CD4-positive, alpha-beta T cell (primary cell): ENCODE measurements around the gene ZNF14. TPM values are rescaled to one million over a fixed set of nuclear protein-coding genes. Genes with fewer than 3 reads are reported as not detected.

Source experiments
- ATAC-seq: fragments of 200-7000 bp; cut with Tn5 transposase; one replicate; pipeline ENCODE4 v1.10.0; 2022; ENCODE audit warnings: mild to moderate bottlenecking; ENCODE audit not compliant: poor library complexity
- CTCF ChIA-PET: fragments of 350-600 bp; sonication (Branson Sonifier 250); formaldehyde crosslinking; loops from one replicate; lab custom pipeline; 2021; ENCODE audit warnings: antibody characterized with exemption, inconsistent platforms; lab: Charles Lee
- POLR2A ChIA-PET: fragments of 350-600 bp; sonication (Branson Sonifier 250); formaldehyde crosslinking; loops from one replicate; lab custom pipeline; 2021; ENCODE audit warnings: antibody characterized with exemption, inconsistent platforms; lab: Charles Lee
- DNase-seq, 14 experiments: peaks; one replicate each; pipeline ENCODE4 v3.0.0-alpha.2; 2013 to 2020; ENCODE audit warnings: mixed read lengths in 2 of 14
- H3K27ac ChIP-seq, 2 donors: one replicate each; pipeline versions ENCODE4 v1.5.1 to v1.7.0; 2013; ENCODE audit warnings: low read length in 2 of 2, low read depth in 1 of 2, mild to moderate bottlenecking in 1 of 2
- H3K27me3 ChIP-seq, 2 experiments: 1 replicate in 1 of 2; 2 replicates in 1 of 2; pipeline versions ENCODE4 v1.6.1 to v1.7.0; 2013; ENCODE audit warnings: low read length in 2 of 2, control low read depth in 1 of 2, mild to moderate bottlenecking in 1 of 2, moderate library complexity in 1 of 2; ENCODE audit not compliant: insufficient read depth in 2 of 2, control insufficient read depth in 1 of 2
- H3K36me3 ChIP-seq: one replicate; pipeline ENCODE4 v1.6.1; 2013; ENCODE audit warnings: low read length, control low read depth; ENCODE audit not compliant: insufficient read depth
- H3K4me1 ChIP-seq: one replicate; pipeline ENCODE4 v1.6.1; 2013; ENCODE audit warnings: low read length, control low read depth; ENCODE audit not compliant: insufficient read depth
- H3K4me3 ChIP-seq: one replicate; pipeline ENCODE4 v1.5.1; 2013; ENCODE audit warnings: mild to moderate bottlenecking, low read length, moderate library complexity
- H3K9me3 ChIP-seq, 2 experiments: 1 replicate in 1 of 2; 2 replicates in 1 of 2; pipeline versions ENCODE4 v1.6.1 to v1.7.0; 2013; ENCODE audit warnings: low read length in 2 of 2, mild to moderate bottlenecking in 2 of 2, control low read depth in 1 of 2, moderate library complexity in 1 of 2; ENCODE audit not compliant: control insufficient read depth in 1 of 2, insufficient read depth in 1 of 2
- H3K27ac Mint-ChIP-seq: one replicate; pipeline ENCODE4 v1.8.0; 2020; ENCODE audit warnings: mixed read lengths
- H3K27me3 Mint-ChIP-seq: one replicate; pipeline ENCODE4 v1.8.0; 2021; ENCODE audit warnings: mixed read lengths
- H3K36me3 Mint-ChIP-seq: one replicate; pipeline ENCODE4 v1.8.0; 2021; ENCODE audit warnings: low read depth, mixed read lengths
- H3K4me1 Mint-ChIP-seq: one replicate; pipeline ENCODE4 v1.8.0; 2021; ENCODE audit warnings: low read depth, mixed read lengths
- H3K4me3 Mint-ChIP-seq: one replicate; pipeline ENCODE4 v1.8.0; 2020; ENCODE audit warnings: mild to moderate bottlenecking, mixed read lengths
- H3K9me3 Mint-ChIP-seq: one replicate; pipeline ENCODE4 v1.8.0; 2020; ENCODE audit warnings: mixed read lengths
- intact Hi-C, 2 experiments: fragments of 100-400 bp; cut with DNase I in 1 of 2; cut with micrococcal nuclease in 1 of 2; formaldehyde crosslinking; loops; one replicate each; pipeline versions ENCODE4 v1.15.1 to v1.9.0; 2023 to 2025; cut with DNase I, micrococcal nuclease
- total RNA-seq, 174 experiments: library from RNA in 2 of 174; stranded (reverse) in 2 of 174; gene quantifications; one replicate each; pipeline ENCODE4 v1.2.3 and lab custom pipeline; 2021 to 2026
- TF ChIP-seq, protein P1 (sequence below): fragments of 200-600 bp; IDR thresholded peaks from one replicate; pipeline ENCODE4 v1.8.0; 2022; ENCODE audit warnings: antibody characterized with exemption, mild to moderate bottlenecking

ZNF14 gene
- total RNA-seq, 2 experiments from 2014 or later: 36.9 to 37.3 TPM

DNA sequence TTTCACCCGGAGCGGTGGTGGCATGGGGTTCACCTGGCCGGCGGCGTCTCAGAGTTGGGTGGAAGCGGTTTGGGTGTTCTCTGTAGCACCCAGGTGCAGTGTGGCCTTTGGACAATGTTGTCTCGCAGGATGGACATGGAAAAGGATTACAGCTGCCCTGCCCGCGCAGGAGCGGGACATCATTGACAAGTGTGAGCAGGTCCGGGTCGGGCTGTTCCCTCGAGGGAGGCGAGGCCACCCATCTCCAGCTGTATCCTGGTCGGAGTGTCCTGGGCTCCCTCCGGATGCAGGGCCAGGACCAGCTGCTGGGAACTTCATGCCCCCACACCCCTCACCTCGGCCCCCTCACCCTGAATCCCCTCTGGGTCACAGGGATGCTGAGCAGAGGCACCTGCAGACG, 7.8 kb upstream of the ZNF14 start:
- no peaks in the 10 kb centered on the region for H3K9me3 Mint-ChIP-seq
- peak in 1 of 14 experiments; percentile 8 for DNase-seq
- Histone ChIP-seq H3K4me3 (no peak overlapping the region), H3K36me3 (no peaks in the 10 kb centered on the region), H3K27ac (no peak overlapping the region), H3K4me1 (no peaks in the 10 kb centered on the region), H3K9me3 (peaks cover 0 to 7% of the 10 kb centered on the region in 2 experiments), H3K27me3 (no peaks in the 10 kb centered on the region)
- no peak overlapping the region for H3K4me3 Mint-ChIP-seq
- no peaks in the 10 kb centered on the region for H3K4me1 Mint-ChIP-seq
- CTCF ChIA-PET: interaction anchor here (0.6 kb wide), 1 partner anchor 92 kb away, joined by 5 read pairs; no protein-coding TSS in a partner anchor
- TF ChIP-seq, protein P1, sequence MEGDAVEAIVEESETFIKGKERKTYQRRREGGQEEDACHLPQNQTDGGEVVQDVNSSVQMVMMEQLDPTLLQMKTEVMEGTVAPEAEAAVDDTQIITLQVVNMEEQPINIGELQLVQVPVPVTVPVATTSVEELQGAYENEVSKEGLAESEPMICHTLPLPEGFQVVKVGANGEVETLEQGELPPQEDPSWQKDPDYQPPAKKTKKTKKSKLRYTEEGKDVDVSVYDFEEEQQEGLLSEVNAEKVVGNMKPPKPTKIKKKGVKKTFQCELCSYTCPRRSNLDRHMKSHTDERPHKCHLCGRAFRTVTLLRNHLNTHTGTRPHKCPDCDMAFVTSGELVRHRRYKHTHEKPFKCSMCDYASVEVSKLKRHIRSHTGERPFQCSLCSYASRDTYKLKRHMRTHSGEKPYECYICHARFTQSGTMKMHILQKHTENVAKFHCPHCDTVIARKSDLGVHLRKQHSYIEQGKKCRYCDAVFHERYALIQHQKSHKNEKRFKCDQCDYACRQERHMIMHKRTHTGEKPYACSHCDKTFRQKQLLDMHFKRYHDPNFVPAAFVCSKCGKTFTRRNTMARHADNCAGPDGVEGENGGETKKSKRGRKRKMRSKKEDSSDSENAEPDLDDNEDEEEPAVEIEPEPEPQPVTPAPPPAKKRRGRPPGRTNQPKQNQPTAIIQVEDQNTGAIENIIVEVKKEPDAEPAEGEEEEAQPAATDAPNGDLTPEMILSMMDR: no peak
- H3K27ac Mint-ChIP-seq: no peak overlapping the region
- no peaks in the 10 kb centered on the region for H3K27me3 Mint-ChIP-seq
- H3K36me3 Mint-ChIP-seq: no peaks in the 10 kb centered on the region
- intact Hi-C loops: no loop called here
- ATAC-seq: no peak
- POLR2A ChIA-PET: no interaction called here

DNA sequence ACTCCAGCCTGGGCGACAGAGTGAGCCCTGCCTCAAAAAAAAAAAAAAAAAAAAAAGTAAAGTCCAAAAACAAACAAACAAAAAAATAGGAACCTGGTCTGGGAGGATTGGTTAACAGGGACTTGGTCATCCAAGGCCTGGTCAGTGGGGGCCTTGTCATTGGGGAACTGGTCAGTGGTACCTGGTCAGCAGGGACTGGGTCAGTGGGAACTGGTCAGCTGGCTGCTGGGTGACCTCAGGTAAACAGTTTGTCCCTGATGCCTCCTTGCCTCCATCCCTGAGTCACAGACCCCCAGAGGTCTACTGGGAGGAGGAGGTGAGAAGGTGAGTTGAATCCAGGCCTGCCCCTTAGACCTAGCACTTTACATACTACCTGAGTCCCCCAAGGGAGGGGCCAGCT, 5.7 kb upstream of the ZNF14 start:
- DNase-seq (no peak), ATAC-seq (no peak)
- Histone ChIP-seq H3K36me3 (no peaks in the 10 kb centered on the region), H3K4me3 (no peak overlapping the region), H3K9me3 (peaks cover 0 to 7% of the 10 kb centered on the region in 2 experiments), H3K4me1 (peaks cover 7% of the 10 kb centered on the region), H3K27ac (no peak overlapping the region), H3K27me3 (no peaks in the 10 kb centered on the region)
- no peak overlapping the region for H3K4me3 Mint-ChIP-seq
- intact Hi-C loops: loop anchor here in 1 of 2 experiments (5.0 kb wide), 2 partner anchors 79 to 201 kb away; partner anchors contain the start of gene CILP2
- H3K9me3 Mint-ChIP-seq: no peaks in the 10 kb centered on the region
- TF ChIP-seq, protein P1: no peak
- H3K27ac Mint-ChIP-seq: no peak overlapping the region
- POLR2A ChIA-PET: no interaction called here
- no peaks in the 10 kb centered on the region for H3K4me1 Mint-ChIP-seq
- H3K36me3 Mint-ChIP-seq: no peaks in the 10 kb centered on the region
- no peaks in the 10 kb centered on the region for H3K27me3 Mint-ChIP-seq
- CTCF ChIA-PET: no interaction called here

DNA sequence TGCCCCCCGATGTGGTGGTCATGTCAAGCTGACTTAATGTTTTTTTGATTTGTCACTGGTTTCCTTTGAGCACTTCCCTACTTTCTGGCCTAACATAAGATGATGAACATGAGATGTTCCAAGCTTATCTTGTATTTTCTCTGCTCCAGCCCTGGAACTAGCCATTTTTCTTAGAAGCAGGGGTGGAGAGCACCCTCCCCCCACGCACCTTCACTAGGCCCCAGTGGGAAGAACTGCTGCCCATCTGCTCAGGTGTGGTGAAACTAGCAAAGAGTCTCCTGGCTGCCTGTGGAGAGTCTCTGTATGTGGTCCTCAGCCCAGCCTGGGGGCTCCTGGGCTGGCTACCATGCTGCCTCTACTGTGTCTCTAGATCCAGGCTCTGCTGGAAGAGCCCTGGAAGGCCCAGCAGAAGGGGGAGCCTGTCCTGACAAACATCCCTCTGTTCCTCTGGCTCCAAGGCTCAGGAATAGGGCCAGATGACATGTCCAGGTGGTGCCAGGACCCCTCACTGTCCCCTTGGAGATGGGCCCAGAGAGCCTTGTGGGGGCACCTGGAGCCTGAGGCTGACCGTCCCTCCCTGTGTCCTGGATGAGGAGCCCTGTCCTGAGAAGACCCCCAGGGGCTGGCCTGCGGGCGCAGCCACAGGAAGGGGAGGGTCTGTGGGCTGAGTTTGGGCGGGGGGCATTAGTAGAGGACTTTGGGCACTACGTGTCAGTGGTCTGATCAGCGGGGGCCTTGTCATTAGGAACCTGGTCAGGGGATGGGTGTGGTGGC, 4.8 kb upstream of the ZNF14 start:
- ChIA-PET POLR2A (no interaction called here), CTCF (no interaction called here)
- Mint-ChIP-seq H3K36me3 (peaks cover 8% of the 10 kb centered on the region), H3K4me3 (no peak overlapping the region), H3K27me3 (no peaks in the 10 kb centered on the region), H3K4me1 (peaks cover 7% of the 10 kb centered on the region), H3K9me3 (no peaks in the 10 kb centered on the region), H3K27ac (no peak overlapping the region)
- Histone ChIP-seq H3K36me3 (no peaks in the 10 kb centered on the region), H3K4me1 (peaks cover 7% of the 10 kb centered on the region), H3K27ac (no peak overlapping the region), H3K9me3 (peaks cover 0 to 6% of the 10 kb centered on the region in 2 experiments), H3K27me3 (no peaks in the 10 kb centered on the region), H3K4me3 (no peak overlapping the region)
- ATAC-seq (no peak), DNase-seq (no peak)
- intact Hi-C loops: loop anchor here in 1 of 2 experiments (5.0 kb wide), 2 partner anchors 80 to 200 kb away; partner anchors contain the start of gene CILP2
- TF ChIP-seq, protein P1: no peak
